ENCODE data around the gene C1orf141. TPM values are rescaled to one million over a fixed set of nuclear protein-coding genes. Genes with fewer than 3 reads are reported as not detected.

Gene C1orf141
- polyA plus RNA-seq, 1 experiment = not detected

- Histone ChIP-seq H3K4me3 (ENCODE audit: low read depth, low read length) (no peak overlapping the region), H3K27me3 (ENCODE audit: control insufficient read depth, insufficient read depth, low read length) (peaks cover 5% of the 10 kb centered on the region), H3K9me3 (ENCODE audit: control insufficient read depth, insufficient read depth, low read length) (no peaks in the 10 kb centered on the region), H3K27ac (ENCODE audit: low read depth, low read length) (no peak overlapping the region)
- POLR2A ChIA-PET = no interaction called here
- no peak for TF ChIP-seq CTCF (IDR thresholded peaks at IDR 0.05; ENCODE audit: low read depth, low read length)
- DNase-seq (ENCODE audit: low read depth, low spot score) = no peak
- CTCF ChIA-PET = interaction anchor here (1.1 kb wide), 1 partner anchor 23 kb away, joined by 3 read pairs; no protein-coding TSS in a partner anchor
Measured at GRCh38 chr1:67171574-67171955, 36.8 kb upstream of the C1orf141 start.

- ChIA-PET CTCF (interaction anchor here (1.1 to 1.4 kb wide), 2 partner anchors 22 to 42 kb away, joined by 3 to 4 read pairs; no protein-coding TSS in a partner anchor), POLR2A (no interaction called here)
- no peaks in the 10 kb centered on the region for H3K9me3 ChIP-seq (ENCODE audit: control insufficient read depth, insufficient read depth, low read length)
Measured at GRCh38 chr1:67170751-67171573, 36.2 kb upstream of the C1orf141 start.

GRCh38 chr1:67169932-67170331, 35.2 kb upstream of the C1orf141 start:
- no peak overlapping the region for H3K27ac ChIP-seq (ENCODE audit: low read depth, low read length)
- TF ChIP-seq CTCF (IDR thresholded peaks at IDR 0.05; ENCODE audit: low read depth, low read length) = no peak
- H3K9me3 ChIP-seq (ENCODE audit: control insufficient read depth, insufficient read depth, low read length) = no peaks in the 10 kb centered on the region
- POLR2A ChIA-PET = no interaction called here
- CTCF ChIA-PET = interaction anchor here (1.4 kb wide), 1 partner anchor 43 kb away, joined by 4 read pairs; no protein-coding TSS in a partner anchor
- DNase-seq (ENCODE audit: low read depth, low spot score) = no peak
- H3K4me3 ChIP-seq (ENCODE audit: low read depth, low read length) = no peak overlapping the region
- H3K27me3 ChIP-seq (ENCODE audit: control insufficient read depth, insufficient read depth, low read length) = peaks cover 8% of the 10 kb centered on the region

More at GRCh38 chr1:67170751-67171573, 36.2 kb upstream of the C1orf141 start:
- DNase-seq (ENCODE audit: low read depth, low spot score) = no peak
- H3K4me3 ChIP-seq (ENCODE audit: low read depth, low read length) = no peak overlapping the region
- TF ChIP-seq CTCF (IDR thresholded peaks at IDR 0.05; ENCODE audit: low read depth, low read length) = no peak
- peaks cover 8% of the 10 kb centered on the region for H3K27me3 ChIP-seq (ENCODE audit: control insufficient read depth, insufficient read depth, low read length)
- no peak overlapping the region for H3K27ac ChIP-seq (ENCODE audit: low read depth, low read length)

GRCh38 chr1:67169496-67169895, 34.7 kb upstream of the C1orf141 start:
- TF ChIP-seq CTCF (IDR thresholded peaks at IDR 0.05; ENCODE audit: low read depth, low read length) = no peak
- no peak for DNase-seq (ENCODE audit: low read depth, low spot score)
- Histone ChIP-seq H3K27me3 (ENCODE audit: control insufficient read depth, insufficient read depth, low read length) (peaks cover 8% of the 10 kb centered on the region), H3K9me3 (ENCODE audit: control insufficient read depth, insufficient read depth, low read length) (no peaks in the 10 kb centered on the region), H3K27ac (ENCODE audit: low read depth, low read length) (no peak overlapping the region), H3K4me3 (ENCODE audit: low read depth, low read length) (no peak overlapping the region)
- CTCF ChIA-PET = interaction anchor here (1.4 kb wide), 1 partner anchor 44 kb away, joined by 4 read pairs; no protein-coding TSS in a partner anchor
- POLR2A ChIA-PET = no interaction called here

GRCh38 chr1:67166196-67166595, 31.4 kb upstream of the C1orf141 start, which contains the start of gene IL23R:
Gene IL23R, plus strand, starts transcription at chr1:67166454. Its CDS starts 1,667 bp downstream, at chr1:67168121.
- Histone ChIP-seq H3K9me3 (ENCODE audit: control insufficient read depth, insufficient read depth, low read length) (no peaks in the 10 kb centered on the region), H3K27ac (ENCODE audit: low read depth, low read length) (no peak within 1 kb of the TSS), H3K4me3 (ENCODE audit: low read depth, low read length) (no peak within 1 kb of the TSS), H3K27me3 (ENCODE audit: control insufficient read depth, insufficient read depth, low read length) (peaks cover 8% of the 10 kb centered on the region)
- no peak for TF ChIP-seq CTCF (IDR thresholded peaks at IDR 0.05; ENCODE audit: low read depth, low read length)
- no peak for DNase-seq (ENCODE audit: low read depth, low spot score)
- ChIA-PET CTCF (interaction anchor here (0.6 to 5.4 kb wide), 4 partner anchors 17 to 241 kb away, joined by 3 to 24 read pairs (median 5); partner anchors contain the start of genes DNAI4 and MIER1), POLR2A (no interaction called here)

All from AG04450 (cell line).